Measurements from ENCODE around the gene VIL1. TPM values are rescaled to one million over a fixed set of nuclear protein-coding genes. Genes with fewer than 3 reads are reported as not detected.

The VIL1 gene
- total RNA-seq, 3 donors from 2014 or later (not counting 1 experiment from before 2014, with no cell fraction given): 1.5 to 1.8 (median 1.6) TPM

- Histone ChIP-seq H3K4me1 (ENCODE audit: control insufficient read depth, insufficient read depth, low read length) (peaks cover 9% of the 10 kb centered on the region), H3K36me3 (ENCODE audit: control insufficient read depth, insufficient read depth, low read length) (peaks cover 42% of the 10 kb centered on the region), H3K27me3 (ENCODE audit: control insufficient read depth, insufficient read depth, low read length) (no peaks in the 10 kb centered on the region), H3K9me3 (ENCODE audit: control insufficient read depth, insufficient read depth, low read length) (no peaks in the 10 kb centered on the region), H3K27ac (ENCODE audit: low read length) (no peak overlapping the region), H3K4me3 (ENCODE audit: low read length) (no peak overlapping the region)
- Mint-ChIP-seq H3K4me3 (no peak overlapping the region), H3K4me1 (peaks cover 20 to 29% of the 10 kb centered on the region in 2 donors), H3K27ac (no peak overlapping the region), H3K27me3 (ENCODE audit: low read depth in 2 of 2) (no peaks in the 10 kb centered on the region), H3K9me3 (no peaks in the 10 kb centered on the region), H3K36me3 (peaks cover 8% of the 10 kb centered on the region)
- WGBS (ENCODE audit: insufficient coverage): 96% methylated on average over 1 of the region's 3 CpGs
- no peak for DNase-seq
- TF ChIP-seq, protein P1, sequence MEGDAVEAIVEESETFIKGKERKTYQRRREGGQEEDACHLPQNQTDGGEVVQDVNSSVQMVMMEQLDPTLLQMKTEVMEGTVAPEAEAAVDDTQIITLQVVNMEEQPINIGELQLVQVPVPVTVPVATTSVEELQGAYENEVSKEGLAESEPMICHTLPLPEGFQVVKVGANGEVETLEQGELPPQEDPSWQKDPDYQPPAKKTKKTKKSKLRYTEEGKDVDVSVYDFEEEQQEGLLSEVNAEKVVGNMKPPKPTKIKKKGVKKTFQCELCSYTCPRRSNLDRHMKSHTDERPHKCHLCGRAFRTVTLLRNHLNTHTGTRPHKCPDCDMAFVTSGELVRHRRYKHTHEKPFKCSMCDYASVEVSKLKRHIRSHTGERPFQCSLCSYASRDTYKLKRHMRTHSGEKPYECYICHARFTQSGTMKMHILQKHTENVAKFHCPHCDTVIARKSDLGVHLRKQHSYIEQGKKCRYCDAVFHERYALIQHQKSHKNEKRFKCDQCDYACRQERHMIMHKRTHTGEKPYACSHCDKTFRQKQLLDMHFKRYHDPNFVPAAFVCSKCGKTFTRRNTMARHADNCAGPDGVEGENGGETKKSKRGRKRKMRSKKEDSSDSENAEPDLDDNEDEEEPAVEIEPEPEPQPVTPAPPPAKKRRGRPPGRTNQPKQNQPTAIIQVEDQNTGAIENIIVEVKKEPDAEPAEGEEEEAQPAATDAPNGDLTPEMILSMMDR (IDR thresholded peaks at IDR 0.05): no peak
- intact Hi-C loops (cut with micrococcal nuclease): no loop called here
- ATAC-seq: no peak
Measured at GRCh38 chr2:218474527-218474926, 55.6 kb downstream of the VIL1 start.

DNA sequence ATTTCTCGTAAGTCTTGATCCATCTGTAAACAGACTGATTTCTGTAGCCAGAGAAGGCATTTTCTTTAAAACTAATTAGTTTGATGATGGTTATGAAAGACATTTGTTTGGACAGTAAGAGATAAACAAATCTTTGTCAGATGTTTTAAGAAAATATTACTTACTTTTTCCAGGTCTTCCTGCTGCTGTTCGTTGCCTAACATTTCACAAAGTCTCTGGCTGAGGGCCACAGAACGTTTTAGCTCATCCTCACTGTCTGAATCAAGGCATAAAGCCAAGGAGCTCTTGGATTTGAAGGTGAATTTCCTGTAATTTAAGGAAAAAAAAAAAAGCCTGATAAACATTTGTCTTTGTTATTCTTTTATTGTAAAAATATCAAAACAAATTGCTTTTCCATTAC, 57.8 kb downstream of the VIL1 start:
- no peaks in the 10 kb centered on the region for H3K27me3 Mint-ChIP-seq (ENCODE audit: low read depth in 2 of 2)
- Histone ChIP-seq H3K4me1 (ENCODE audit: control insufficient read depth, insufficient read depth, low read length) (peaks cover 6% of the 10 kb centered on the region), H3K9me3 (ENCODE audit: control insufficient read depth, insufficient read depth, low read length) (no peaks in the 10 kb centered on the region), H3K27ac (ENCODE audit: low read length) (no peak overlapping the region), H3K4me3 (ENCODE audit: low read length) (no peak overlapping the region), H3K36me3 (ENCODE audit: control insufficient read depth, insufficient read depth, low read length) (peaks cover 53% of the 10 kb centered on the region), H3K27me3 (ENCODE audit: control insufficient read depth, insufficient read depth, low read length) (no peaks in the 10 kb centered on the region)
- intact Hi-C loops (cut with micrococcal nuclease): no loop called here
- H3K9me3 Mint-ChIP-seq: no peaks in the 10 kb centered on the region
- no peak overlapping the region for H3K27ac Mint-ChIP-seq
- H3K4me3 Mint-ChIP-seq: no peak overlapping the region
- WGBS (ENCODE audit: insufficient coverage): 83% methylated on average over 3 of the region's 3 CpGs
- TF ChIP-seq, protein P1 (IDR thresholded peaks at IDR 0.05): no peak
- H3K36me3 Mint-ChIP-seq: peaks cover 8% of the 10 kb centered on the region
- no peak for DNase-seq
- peaks cover 5 to 12% of the 10 kb centered on the region in 2 donors for H3K4me1 Mint-ChIP-seq
- ATAC-seq: no peak

GRCh38 chr2:218477247-218477646, 58.3 kb downstream of the VIL1 start:
- intact Hi-C loops (cut with micrococcal nuclease): no loop called here
- Histone ChIP-seq H3K4me3 (ENCODE audit: low read length) (no peak overlapping the region), H3K27me3 (ENCODE audit: control insufficient read depth, insufficient read depth, low read length) (no peaks in the 10 kb centered on the region), H3K36me3 (ENCODE audit: control insufficient read depth, insufficient read depth, low read length) (peaks cover 54% of the 10 kb centered on the region), H3K9me3 (ENCODE audit: control insufficient read depth, insufficient read depth, low read length) (no peaks in the 10 kb centered on the region), H3K4me1 (ENCODE audit: control insufficient read depth, insufficient read depth, low read length) (peaks cover 2% of the 10 kb centered on the region), H3K27ac (ENCODE audit: low read length) (no peak overlapping the region)
- no peak overlapping the region for H3K4me3 Mint-ChIP-seq
- peaks cover 0 to 6% of the 10 kb centered on the region in 2 donors for H3K4me1 Mint-ChIP-seq
- ATAC-seq (no peak), DNase-seq (no peak)
- TF ChIP-seq, protein P1 (IDR thresholded peaks at IDR 0.05): no peak
- no peaks in the 10 kb centered on the region for H3K27me3 Mint-ChIP-seq (ENCODE audit: low read depth in 2 of 2)
- H3K9me3 Mint-ChIP-seq: no peaks in the 10 kb centered on the region
- no peak overlapping the region for H3K27ac Mint-ChIP-seq
- H3K36me3 Mint-ChIP-seq: peaks cover 8% of the 10 kb centered on the region

DNA sequence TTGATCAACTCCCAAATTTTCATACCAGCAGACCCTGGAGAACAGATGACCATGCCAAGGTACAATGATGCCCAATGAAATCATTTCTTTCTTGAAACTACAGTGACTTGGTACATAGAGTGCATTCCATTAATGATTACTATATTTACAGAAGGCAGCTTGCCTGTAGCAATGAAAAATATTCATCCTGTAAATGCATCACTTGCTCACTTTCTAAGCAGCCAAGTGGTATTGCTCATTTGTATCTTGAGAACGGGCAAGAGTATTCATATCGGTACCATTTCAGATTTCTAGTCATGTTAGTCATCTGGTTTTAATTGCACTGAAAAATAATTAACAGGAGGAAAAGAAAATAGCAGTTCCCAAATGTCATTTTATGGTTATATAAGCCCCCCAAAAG, 59.6 kb downstream of the VIL1 start:
- ATAC-seq (no peak), DNase-seq (no peak)
- Mint-ChIP-seq H3K4me1 (peaks cover 8 to 11% of the 10 kb centered on the region in 2 donors), H3K4me3 (no peak overlapping the region), H3K27ac (no peak overlapping the region), H3K9me3 (no peaks in the 10 kb centered on the region), H3K27me3 (ENCODE audit: low read depth in 2 of 2) (no peaks in the 10 kb centered on the region), H3K36me3 (peaks cover 8% of the 10 kb centered on the region)
- intact Hi-C loops (cut with micrococcal nuclease): no loop called here
- WGBS (ENCODE audit: insufficient coverage): 100% methylated on average over 2 of the region's 2 CpGs
- Histone ChIP-seq H3K4me1 (ENCODE audit: control insufficient read depth, insufficient read depth, low read length) (no peaks in the 10 kb centered on the region), H3K36me3 (ENCODE audit: control insufficient read depth, insufficient read depth, low read length) (peaks cover 48% of the 10 kb centered on the region), H3K4me3 (ENCODE audit: low read length) (no peak overlapping the region), H3K27ac (ENCODE audit: low read length) (no peak overlapping the region), H3K27me3 (ENCODE audit: control insufficient read depth, insufficient read depth, low read length) (no peaks in the 10 kb centered on the region), H3K9me3 (ENCODE audit: control insufficient read depth, insufficient read depth, low read length) (no peaks in the 10 kb centered on the region)
- TF ChIP-seq, protein P1 (IDR thresholded peaks at IDR 0.05): no peak

All from natural killer cell (primary cell).